Stimulated activated CD8-positive, alpha-beta memory T cell treated with anti-CD3 and anti-CD28 coated beads, Interleukin-12 subunit alpha, Interleukin-12 subunit beta, amount 100 ng/mL, for 4 hours (primary cell): ENCODE data around the gene MSI2.

Experiments
- DNase-seq: peaks from one replicate; pipeline ENCODE4 v3.0.0-alpha.2; 2020; ENCODE audit warnings: low read depth

Gene MSI2

DNA sequence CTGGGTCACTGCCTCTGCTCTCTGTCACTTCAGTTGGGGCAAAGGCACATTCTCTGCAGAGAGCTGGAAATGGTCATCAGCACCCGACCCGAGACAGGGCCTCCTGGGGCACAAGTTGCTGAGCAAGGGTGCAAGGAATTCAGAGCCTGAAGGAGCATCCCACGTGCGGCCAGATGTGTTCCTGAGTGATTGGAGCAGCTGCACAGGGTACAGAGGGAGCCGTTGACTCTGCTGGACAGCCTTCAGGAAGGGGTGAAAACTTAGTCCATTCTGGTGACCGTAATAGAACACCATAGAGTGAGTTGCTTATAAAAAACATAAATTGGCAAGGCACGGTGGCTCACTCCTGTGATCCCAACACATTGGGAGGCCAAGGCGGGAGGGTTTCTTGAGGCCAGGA, 382.0 kb downstream of the MSI2 start:
- no peak for DNase-seq

- DNase-seq = no peak
Observed at GRCh38 chr17:57639381-57639780, 383.1 kb downstream of the MSI2 start.

DNA sequence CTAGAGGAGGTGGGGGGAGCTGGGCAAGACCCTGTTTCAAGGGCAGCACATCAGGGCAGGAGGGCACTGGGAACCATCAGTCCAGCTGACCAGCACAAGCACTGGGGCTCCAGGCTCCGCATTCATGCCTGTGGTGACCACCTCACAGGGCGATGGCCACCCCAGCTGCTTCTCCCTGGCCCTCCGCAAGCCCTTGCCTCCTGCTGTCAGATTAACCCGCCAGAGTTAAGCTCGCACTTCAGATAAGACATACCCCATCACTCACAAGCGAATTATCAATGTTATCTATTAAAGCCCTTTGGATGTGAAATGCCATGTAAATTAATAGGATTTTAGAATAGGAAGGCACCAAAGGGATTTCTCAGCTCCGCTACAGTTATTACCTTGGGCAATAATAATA, 383.8 kb downstream of the MSI2 start:
- no peak for DNase-seq

DNA sequence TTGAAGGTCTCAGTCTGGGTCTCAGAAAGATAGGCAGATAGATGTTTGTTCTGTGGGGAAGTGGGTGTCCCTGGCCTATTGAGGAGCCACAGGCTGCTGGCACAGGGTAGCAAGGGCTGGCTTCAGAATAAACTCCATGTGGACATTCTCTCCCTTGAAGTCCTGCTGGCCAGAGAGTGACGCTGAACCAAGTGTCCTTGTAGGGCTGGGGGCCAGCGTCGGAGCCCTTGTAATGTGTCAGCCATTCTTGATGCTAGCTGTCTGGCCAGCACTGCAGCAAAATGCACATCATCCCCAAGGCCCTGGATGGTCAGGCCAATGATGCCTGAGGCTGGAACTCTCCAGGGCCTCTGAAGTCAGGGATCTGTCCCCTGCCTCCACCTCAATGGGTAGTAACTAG, 385.4 kb downstream of the MSI2 start:
- no peak for DNase-seq

DNA sequence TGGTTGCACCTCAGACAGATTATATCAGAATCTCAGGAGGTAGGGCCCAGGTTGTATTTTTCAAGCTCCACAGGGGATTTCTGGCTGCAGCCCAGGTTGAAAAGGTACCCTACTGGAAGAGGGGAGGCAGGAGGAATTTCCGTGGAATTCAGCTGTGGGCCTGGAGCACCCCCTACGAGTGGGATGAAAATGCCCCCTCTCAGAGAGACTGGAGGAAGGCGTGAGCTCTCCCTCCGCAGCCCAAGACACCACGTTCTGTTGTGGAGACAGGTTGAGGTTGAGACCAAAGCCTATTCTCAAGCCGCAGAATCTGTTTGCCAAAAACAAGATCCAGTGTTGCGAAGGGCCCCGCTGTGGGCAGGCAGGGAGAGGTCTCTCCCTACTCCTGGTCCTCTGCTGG, 386.7 kb downstream of the MSI2 start:
- no peak for DNase-seq

GRCh38 chr17:57644326-57644725, 388.0 kb downstream of the MSI2 start:
- no peak for DNase-seq

DNA sequence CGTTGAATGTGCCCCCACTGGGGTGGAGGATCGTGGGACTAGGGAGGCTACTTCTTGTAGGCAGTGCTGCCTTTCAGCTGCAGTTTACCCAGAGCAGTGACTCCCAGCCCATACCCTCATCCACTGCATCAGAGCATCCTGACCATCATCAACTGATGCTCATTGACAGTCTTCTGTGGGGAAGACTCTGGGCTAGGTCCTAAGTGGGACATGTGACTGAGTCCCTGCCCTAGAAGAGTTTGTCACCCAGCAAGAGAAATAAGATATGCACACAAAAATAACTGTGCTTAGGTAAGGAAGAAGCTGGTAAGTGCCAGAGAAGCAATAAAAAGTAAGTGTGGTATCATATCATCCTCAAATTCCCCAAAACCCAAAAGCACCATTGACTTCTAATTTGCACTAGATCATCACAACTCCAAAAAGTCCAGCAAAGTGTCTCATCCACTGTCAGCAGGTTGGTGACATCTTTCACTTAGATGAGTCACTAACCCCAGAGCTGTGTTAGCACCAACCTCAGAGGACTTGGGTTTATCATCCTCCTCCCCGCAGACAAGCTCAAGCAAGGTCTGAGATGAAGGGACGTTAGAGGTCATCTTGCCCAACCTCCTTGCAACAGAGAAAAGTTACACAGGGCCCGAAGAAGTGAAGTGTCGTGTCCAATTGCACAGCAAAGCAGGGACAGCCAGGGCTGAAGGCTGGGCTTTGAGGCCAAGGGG, 389.8 kb downstream of the MSI2 start:
- DNase-seq = no peak

DNA sequence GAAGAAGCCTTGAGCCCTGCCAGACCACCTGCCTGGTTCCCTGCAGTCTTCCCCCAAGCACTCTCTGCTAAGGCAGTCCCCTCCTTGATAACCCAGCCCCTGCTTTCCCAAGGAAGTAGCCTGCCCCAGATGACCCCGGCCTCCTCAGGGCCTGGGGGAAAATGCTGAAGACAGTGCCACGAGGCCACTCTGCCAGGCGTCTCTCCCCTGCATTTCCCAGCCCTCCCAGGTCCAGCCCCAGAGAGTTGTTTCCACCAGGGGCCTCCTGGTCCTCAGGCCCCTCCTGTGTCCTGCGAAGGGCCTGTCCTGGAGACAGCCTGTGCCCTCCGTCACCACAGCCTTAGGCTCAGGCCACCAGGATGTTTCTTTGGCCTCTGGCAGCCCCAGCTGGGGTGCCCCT, 392.4 kb downstream of the MSI2 start:
- DNase-seq = no peak

GRCh38 chr17:57649191-57649590, 392.9 kb downstream of the MSI2 start:
- no peak for DNase-seq

- DNase-seq = no peak
Observed at GRCh38 chr17:57649731-57650484, 393.6 kb downstream of the MSI2 start.

- no peak for DNase-seq
Observed at GRCh38 chr17:57650548-57650947, 394.2 kb downstream of the MSI2 start.

- DNase-seq = no peak
Observed at GRCh38 chr17:57651451-57651850, 395.1 kb downstream of the MSI2 start.

- no peak for DNase-seq
Observed at GRCh38 chr17:57651996-57652395, 395.7 kb downstream of the MSI2 start.

- DNase-seq = no peak
Observed at GRCh38 chr17:57652811-57653210, 396.5 kb downstream of the MSI2 start.

DNA sequence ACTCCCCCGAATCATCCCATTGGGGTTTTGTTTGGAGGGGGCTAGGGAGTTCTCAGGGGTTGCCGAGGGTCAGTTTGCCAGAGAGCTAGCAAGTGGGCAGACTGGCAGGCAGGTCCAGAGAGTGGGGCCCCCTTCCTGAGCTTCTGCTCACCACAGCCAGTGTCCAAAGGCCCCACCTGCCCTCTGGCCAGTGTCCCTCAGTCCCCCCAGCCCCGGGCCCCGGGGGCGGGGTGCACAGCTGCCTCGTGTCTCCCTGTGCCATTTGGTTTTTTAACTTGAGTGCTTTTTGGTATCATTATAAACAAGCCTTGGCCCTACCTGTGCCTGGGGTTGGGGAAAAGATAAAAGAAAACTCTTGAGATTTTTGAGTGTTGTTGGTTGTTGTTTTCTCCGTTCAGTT, 397.0 kb downstream of the MSI2 start:
- no peak for DNase-seq

DNA sequence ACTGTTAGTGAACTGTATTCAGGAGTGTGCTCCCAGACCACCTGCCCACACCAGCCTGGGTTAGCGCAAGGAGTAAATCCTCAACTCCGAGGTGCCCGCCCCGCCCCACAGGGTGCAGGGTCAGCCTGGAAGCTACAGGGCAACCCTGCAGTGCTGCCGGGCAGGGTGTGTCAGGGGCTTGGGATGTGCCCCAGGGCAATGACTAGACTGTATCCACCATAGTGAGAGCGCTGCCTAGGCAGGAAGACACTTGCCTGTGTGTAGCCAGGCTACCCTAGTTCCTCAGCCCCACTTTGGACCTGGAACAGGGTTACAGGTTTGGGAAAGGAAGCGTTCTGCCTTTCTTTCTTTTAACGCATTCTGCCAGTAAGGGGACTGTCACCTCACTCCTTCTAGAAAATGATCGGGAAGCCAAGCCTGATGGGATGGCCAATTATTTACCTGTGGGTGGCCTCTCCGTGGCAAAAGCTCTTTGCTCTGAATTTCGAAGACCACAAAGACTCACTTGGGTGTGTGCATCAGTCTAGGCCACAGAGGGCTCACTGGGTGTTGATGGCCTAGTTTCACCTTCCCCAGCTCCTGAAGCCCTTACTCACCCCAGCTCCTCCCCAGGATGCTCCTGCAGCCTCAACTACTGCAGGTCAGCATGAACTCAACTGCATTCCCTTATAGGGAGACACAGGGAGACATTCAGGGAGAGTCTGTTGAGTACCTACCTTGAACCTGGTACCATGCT, 397.9 kb downstream of the MSI2 start:
- DNase-seq = no peak

GRCh38 chr17:57655553-57655952, 399.2 kb downstream of the MSI2 start:
- no peak for DNase-seq

DNA sequence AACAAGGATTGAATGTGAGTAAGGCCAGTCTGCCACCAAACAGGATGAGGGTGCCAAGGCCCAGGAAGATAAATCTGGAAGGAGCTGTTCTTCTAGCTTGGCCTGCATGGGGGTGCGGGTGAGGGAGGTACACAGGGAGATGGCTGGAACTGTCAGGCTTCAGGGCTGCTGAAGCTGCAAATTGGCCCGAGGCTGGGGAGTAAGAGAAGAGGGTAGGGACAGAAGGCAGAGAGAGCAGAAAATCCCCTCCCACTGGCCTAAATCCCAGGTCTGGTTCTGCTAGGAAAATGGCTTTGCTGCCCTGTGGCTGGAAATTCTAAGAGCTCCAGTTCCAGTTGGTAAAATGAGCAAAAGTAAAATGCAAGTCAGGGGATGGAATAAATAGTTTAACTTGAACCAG, 400.9 kb downstream of the MSI2 start:
- no peak for DNase-seq

- DNase-seq = no peak
Observed at GRCh38 chr17:57662041-57662440, 405.7 kb downstream of the MSI2 start.

- DNase-seq = no peak
Observed at GRCh38 chr17:57662644-57663308, 406.5 kb downstream of the MSI2 start.

GRCh38 chr17:57663326-57664070, 407.2 kb downstream of the MSI2 start:
- DNase-seq = no peak

DNA sequence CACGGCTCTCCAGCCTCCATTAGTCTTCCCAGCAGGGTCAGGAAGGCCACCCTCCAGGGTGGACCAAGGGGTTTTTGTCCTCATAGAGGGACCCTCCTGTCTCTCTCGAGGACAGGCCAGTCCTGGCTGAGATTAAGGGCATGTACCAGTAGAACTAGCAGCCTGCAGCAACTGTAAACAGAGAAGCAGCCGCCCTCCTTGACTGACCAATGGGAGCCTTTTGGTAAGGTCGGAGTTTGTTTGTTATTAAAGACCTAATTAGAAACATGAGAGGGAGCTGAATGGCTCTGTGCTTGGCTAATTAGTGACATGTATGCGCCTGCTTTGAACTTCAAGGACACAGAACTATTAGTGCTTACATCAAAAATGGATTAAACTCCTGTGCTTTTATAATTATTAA, 408.8 kb downstream of the MSI2 start:
- no peak for DNase-seq
